ENCODE results near the gene ANKHD1.

DNA sequence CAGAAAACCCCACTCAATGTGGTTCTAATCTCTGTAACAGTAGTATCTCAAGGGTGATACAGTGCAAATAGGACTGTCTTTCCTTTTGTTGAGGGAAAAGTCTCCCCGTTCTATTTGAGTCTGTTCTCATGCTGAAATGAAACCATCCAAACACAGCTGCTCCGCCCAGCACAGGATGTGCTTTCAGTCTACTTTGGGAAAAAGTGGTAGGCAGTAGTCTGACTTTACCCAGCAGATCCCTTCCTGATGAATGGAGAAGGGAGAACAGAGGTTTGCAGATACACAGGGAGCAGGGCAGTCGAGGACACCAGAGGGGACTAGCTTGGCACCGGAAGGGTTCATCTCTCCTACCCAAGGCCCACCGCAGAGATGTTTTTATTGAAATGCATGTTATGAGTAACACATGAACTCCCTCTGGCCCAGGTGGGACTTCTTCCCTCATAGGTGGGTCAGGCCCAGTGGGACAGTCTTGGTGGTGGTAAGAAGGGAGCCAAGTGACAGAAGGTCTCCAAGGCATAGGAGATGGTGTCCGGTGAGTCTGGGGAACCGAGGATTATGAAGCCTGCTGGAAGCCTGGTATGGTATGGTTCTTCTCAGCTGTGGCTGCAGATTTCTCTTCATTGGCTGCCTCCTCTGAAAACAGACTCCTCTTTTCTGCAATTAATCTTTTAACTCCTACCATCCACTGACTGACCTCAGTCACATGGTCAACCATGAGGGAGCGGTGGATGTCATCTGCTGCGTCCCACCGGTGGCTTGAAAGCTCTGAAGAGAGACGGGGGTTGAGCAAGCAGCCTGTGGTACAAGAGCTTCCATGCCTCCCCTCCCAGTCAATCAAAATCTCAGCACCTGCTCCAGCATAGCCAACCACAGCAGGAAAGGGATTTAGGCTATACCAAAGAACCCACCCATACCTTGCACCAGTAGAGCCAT is 148.8 kb downstream of the ANKHD1 start:
- no peak for TF ChIP-seq POLR2A (IDR thresholded peaks at IDR 0.05)
- TF ChIP-seq CTCF (IDR thresholded peaks at IDR 0.05), result no peak
- TF ChIP-seq POLR2AphosphoS5 (IDR thresholded peaks at IDR 0.05), result no peak

Measured in breast epithelium (tissue), 3 donors.